CD4-positive, alpha-beta T cell (primary cell): ENCODE results near the gene TMPRSS3. TPM values are rescaled to one million over a fixed set of nuclear protein-coding genes. Genes with fewer than 3 reads are reported as not detected.

Experiments used
- ATAC-seq: fragments of 200-7000 bp; cut with Tn5 transposase; one replicate; pipeline ENCODE4 v1.10.0; 2022; ENCODE audit warnings: mild to moderate bottlenecking; ENCODE audit not compliant: poor library complexity
- CTCF ChIA-PET: fragments of 350-600 bp; sonication (Branson Sonifier 250); formaldehyde crosslinking; loops from one replicate; lab custom pipeline; 2021; ENCODE audit warnings: antibody characterized with exemption, inconsistent platforms; lab: Charles Lee
- POLR2A ChIA-PET: fragments of 350-600 bp; sonication (Branson Sonifier 250); formaldehyde crosslinking; loops from one replicate; lab custom pipeline; 2021; ENCODE audit warnings: antibody characterized with exemption, inconsistent platforms; lab: Charles Lee
- DNase-seq, 14 experiments: peaks; one replicate each; pipeline ENCODE4 v3.0.0-alpha.2; 2013 to 2020; ENCODE audit warnings: mixed read lengths in 2 of 14
- H3K27ac ChIP-seq, 2 donors: one replicate each; pipeline versions ENCODE4 v1.5.1 to v1.7.0; 2013; ENCODE audit warnings: low read length in 2 of 2, low read depth in 1 of 2, mild to moderate bottlenecking in 1 of 2
- H3K27me3 ChIP-seq, 2 experiments: 1 replicate in 1 of 2; 2 replicates in 1 of 2; pipeline versions ENCODE4 v1.6.1 to v1.7.0; 2013; ENCODE audit warnings: low read length in 2 of 2, control low read depth in 1 of 2, mild to moderate bottlenecking in 1 of 2, moderate library complexity in 1 of 2; ENCODE audit not compliant: insufficient read depth in 2 of 2, control insufficient read depth in 1 of 2
- H3K36me3 ChIP-seq: one replicate; pipeline ENCODE4 v1.6.1; 2013; ENCODE audit warnings: low read length, control low read depth; ENCODE audit not compliant: insufficient read depth
- H3K4me1 ChIP-seq: one replicate; pipeline ENCODE4 v1.6.1; 2013; ENCODE audit warnings: low read length, control low read depth; ENCODE audit not compliant: insufficient read depth
- H3K4me3 ChIP-seq: one replicate; pipeline ENCODE4 v1.5.1; 2013; ENCODE audit warnings: mild to moderate bottlenecking, low read length, moderate library complexity
- H3K9me3 ChIP-seq, 2 experiments: 1 replicate in 1 of 2; 2 replicates in 1 of 2; pipeline versions ENCODE4 v1.6.1 to v1.7.0; 2013; ENCODE audit warnings: low read length in 2 of 2, mild to moderate bottlenecking in 2 of 2, control low read depth in 1 of 2, moderate library complexity in 1 of 2; ENCODE audit not compliant: control insufficient read depth in 1 of 2, insufficient read depth in 1 of 2
- H3K27ac Mint-ChIP-seq: one replicate; pipeline ENCODE4 v1.8.0; 2020; ENCODE audit warnings: mixed read lengths
- H3K27me3 Mint-ChIP-seq: one replicate; pipeline ENCODE4 v1.8.0; 2021; ENCODE audit warnings: mixed read lengths
- H3K36me3 Mint-ChIP-seq: one replicate; pipeline ENCODE4 v1.8.0; 2021; ENCODE audit warnings: low read depth, mixed read lengths
- H3K4me1 Mint-ChIP-seq: one replicate; pipeline ENCODE4 v1.8.0; 2021; ENCODE audit warnings: low read depth, mixed read lengths
- H3K4me3 Mint-ChIP-seq: one replicate; pipeline ENCODE4 v1.8.0; 2020; ENCODE audit warnings: mild to moderate bottlenecking, mixed read lengths
- H3K9me3 Mint-ChIP-seq: one replicate; pipeline ENCODE4 v1.8.0; 2020; ENCODE audit warnings: mixed read lengths
- intact Hi-C, 2 experiments: fragments of 100-400 bp; cut with DNase I in 1 of 2; cut with micrococcal nuclease in 1 of 2; formaldehyde crosslinking; loops; one replicate each; pipeline versions ENCODE4 v1.15.1 to v1.9.0; 2023 to 2025; cut with DNase I, micrococcal nuclease
- total RNA-seq, 174 experiments: library from RNA in 2 of 174; stranded (reverse) in 2 of 174; gene quantifications; one replicate each; pipeline ENCODE4 v1.2.3 and lab custom pipeline; 2021 to 2026
- TF ChIP-seq, protein P1 (sequence below): fragments of 200-600 bp; IDR thresholded peaks from one replicate; pipeline ENCODE4 v1.8.0; 2022; ENCODE audit warnings: antibody characterized with exemption, mild to moderate bottlenecking

Gene TMPRSS3
- total RNA-seq, 2 experiments from 2014 or later = 1.5 TPM

GRCh38 chr21:42429856-42430255 is 34.0 kb upstream of the TMPRSS3 start:
- Mint-ChIP-seq H3K36me3 (peaks cover 95% of the 10 kb centered on the region), H3K27me3 (no peaks in the 10 kb centered on the region), H3K9me3 (no peaks in the 10 kb centered on the region), H3K4me1 (peaks cover 49% of the 10 kb centered on the region), H3K27ac (no peak overlapping the region), H3K4me3 (no peak overlapping the region)
- Histone ChIP-seq H3K36me3 (peaks cover 89% of the 10 kb centered on the region), H3K27ac (no peak overlapping the region), H3K27me3 (no peaks in the 10 kb centered on the region), H3K4me3 (no peak overlapping the region), H3K4me1 (peaks cover 55% of the 10 kb centered on the region), H3K9me3 (peaks cover 0 to 5% of the 10 kb centered on the region in 2 experiments)
- intact Hi-C loops = loop anchor here (5.0 to 10.0 kb wide), 3 partner anchors 38 to 67 kb away; partner anchors contain the start of gene RSPH1 (in 2 of the 2)
- no peak for ATAC-seq
- POLR2A ChIA-PET = interaction anchor here (1.8 kb wide), 1 partner anchor 27 kb away, joined by 6 read pairs; the partner anchor contains the start of gene UBASH3A
- DNase-seq = no peak
- TF ChIP-seq, protein P1, sequence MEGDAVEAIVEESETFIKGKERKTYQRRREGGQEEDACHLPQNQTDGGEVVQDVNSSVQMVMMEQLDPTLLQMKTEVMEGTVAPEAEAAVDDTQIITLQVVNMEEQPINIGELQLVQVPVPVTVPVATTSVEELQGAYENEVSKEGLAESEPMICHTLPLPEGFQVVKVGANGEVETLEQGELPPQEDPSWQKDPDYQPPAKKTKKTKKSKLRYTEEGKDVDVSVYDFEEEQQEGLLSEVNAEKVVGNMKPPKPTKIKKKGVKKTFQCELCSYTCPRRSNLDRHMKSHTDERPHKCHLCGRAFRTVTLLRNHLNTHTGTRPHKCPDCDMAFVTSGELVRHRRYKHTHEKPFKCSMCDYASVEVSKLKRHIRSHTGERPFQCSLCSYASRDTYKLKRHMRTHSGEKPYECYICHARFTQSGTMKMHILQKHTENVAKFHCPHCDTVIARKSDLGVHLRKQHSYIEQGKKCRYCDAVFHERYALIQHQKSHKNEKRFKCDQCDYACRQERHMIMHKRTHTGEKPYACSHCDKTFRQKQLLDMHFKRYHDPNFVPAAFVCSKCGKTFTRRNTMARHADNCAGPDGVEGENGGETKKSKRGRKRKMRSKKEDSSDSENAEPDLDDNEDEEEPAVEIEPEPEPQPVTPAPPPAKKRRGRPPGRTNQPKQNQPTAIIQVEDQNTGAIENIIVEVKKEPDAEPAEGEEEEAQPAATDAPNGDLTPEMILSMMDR = no peak
- CTCF ChIA-PET = no interaction called here

DNA sequence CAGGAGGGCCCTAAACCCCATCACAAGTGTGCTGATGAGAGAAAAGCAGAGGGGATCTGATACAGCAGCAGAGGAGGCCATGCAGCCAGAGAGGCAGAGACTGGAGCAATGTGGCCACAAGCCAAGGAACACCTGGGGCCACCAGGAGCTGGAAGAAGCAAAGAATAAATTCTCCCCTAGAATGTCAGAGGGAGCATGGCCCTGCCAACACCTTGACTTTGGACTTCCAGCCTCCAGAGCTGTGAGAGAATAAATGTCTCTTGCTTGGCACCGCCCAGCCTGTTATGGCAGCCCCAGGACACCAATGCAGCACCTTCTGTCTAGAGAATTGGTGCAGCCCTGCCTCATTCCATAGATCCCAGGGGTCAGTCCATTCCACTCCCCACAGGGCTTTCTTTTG is 33.2 kb upstream of the TMPRSS3 start:
- H3K4me1 ChIP-seq = peaks cover 61% of the 10 kb centered on the region
- H3K27me3 ChIP-seq = no peaks in the 10 kb centered on the region
- ChIA-PET POLR2A (interaction anchor here (1.8 kb wide), 1 partner anchor 26 kb away, joined by 6 read pairs; the partner anchor contains the start of gene UBASH3A), CTCF (no interaction called here)
- Mint-ChIP-seq H3K4me1 (peaks cover 49% of the 10 kb centered on the region), H3K4me3 (no peak overlapping the region), H3K9me3 (no peaks in the 10 kb centered on the region), H3K27me3 (no peaks in the 10 kb centered on the region), H3K36me3 (peaks cover 87% of the 10 kb centered on the region), H3K27ac (peak overlapping the region; percentile 6)
- ATAC-seq (no peak), DNase-seq (no peak)
- H3K9me3 ChIP-seq = peaks cover 0 to 5% of the 10 kb centered on the region in 2 experiments
- TF ChIP-seq, protein P1 = no peak
- H3K36me3 ChIP-seq = peaks cover 87% of the 10 kb centered on the region
- H3K4me3 ChIP-seq = no peak overlapping the region
- no peak overlapping the region for H3K27ac ChIP-seq
- intact Hi-C loops = loop anchor here (5.0 to 10.0 kb wide), 3 partner anchors 37 to 68 kb away; partner anchors contain the start of gene RSPH1 (in 2 of the 2)

DNA sequence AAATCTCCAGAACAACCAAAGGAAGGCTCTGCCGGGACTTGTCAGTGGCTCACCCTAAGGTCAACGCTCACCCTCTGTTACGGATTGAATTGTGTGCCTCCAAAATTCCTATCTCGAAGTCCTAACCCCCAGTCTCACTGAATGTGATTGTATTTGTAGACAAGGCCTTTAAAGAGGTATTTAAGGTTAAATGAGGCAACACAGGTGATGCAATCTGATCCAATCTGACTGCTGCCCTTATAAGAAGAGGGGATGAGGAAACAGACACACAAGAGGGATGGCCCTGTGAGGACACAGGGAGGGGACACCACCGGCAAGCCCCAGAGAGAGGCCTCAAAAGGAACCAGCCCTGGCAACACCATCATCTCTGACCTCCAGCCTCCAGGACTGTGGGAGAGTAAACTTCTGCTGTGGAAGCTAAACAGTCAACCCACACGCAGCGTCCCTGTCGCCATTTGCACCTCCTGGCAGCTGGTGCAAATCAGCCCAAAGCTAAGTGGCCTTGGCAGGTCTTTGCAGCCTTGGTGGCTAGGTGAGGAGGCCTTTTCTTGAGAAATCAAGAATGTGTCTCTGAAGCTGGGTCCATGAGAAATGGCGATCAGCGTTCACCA is 32.1 kb upstream of the TMPRSS3 start:
- Mint-ChIP-seq H3K27me3 (no peaks in the 10 kb centered on the region), H3K4me1 (peaks cover 57% of the 10 kb centered on the region), H3K36me3 (peaks cover 76% of the 10 kb centered on the region), H3K27ac (peak overlapping the region; percentile 85), H3K4me3 (no peak overlapping the region), H3K9me3 (no peaks in the 10 kb centered on the region)
- Histone ChIP-seq H3K27me3 (no peaks in the 10 kb centered on the region), H3K4me1 (peaks cover 68% of the 10 kb centered on the region), H3K4me3 (no peak overlapping the region), H3K27ac (no peak overlapping the region), H3K36me3 (peaks cover 81% of the 10 kb centered on the region), H3K9me3 (peaks cover 0 to 5% of the 10 kb centered on the region in 2 experiments)
- ChIA-PET CTCF (interaction anchor here (1.0 kb wide), 1 partner anchor 47 kb away, joined by 3 read pairs; no protein-coding TSS in a partner anchor), POLR2A (interaction anchor here (1.8 kb wide), 1 partner anchor 25 kb away, joined by 6 read pairs; the partner anchor contains the start of gene UBASH3A)
- no peak for ATAC-seq
- intact Hi-C loops = loop anchor here (5.0 to 10.0 kb wide), 3 partner anchors 36 to 69 kb away; partner anchors contain the start of gene RSPH1 (in 2 of the 2)
- no peak for DNase-seq
- TF ChIP-seq, protein P1 = no peak
